Stimulated activated CD4-positive, alpha-beta T cell treated with anti-CD3 and anti-CD28 coated beads, TNF-alpha, amount 100 ng/mL, for 48 hours (primary cell): ENCODE results near the gene ERC1.
"Not testable (repeated sequence)": the region's sequence is repeated elsewhere in the genome, so short reads cannot be mapped to it uniquely, and the experiment has no call there.

Experiments
- DNase-seq, 3 donors: peaks; one replicate each; pipeline ENCODE4 v3.0.0-alpha.2; 2020; ENCODE audit warnings: low read depth in 3 of 3

The ERC1 gene

DNA sequence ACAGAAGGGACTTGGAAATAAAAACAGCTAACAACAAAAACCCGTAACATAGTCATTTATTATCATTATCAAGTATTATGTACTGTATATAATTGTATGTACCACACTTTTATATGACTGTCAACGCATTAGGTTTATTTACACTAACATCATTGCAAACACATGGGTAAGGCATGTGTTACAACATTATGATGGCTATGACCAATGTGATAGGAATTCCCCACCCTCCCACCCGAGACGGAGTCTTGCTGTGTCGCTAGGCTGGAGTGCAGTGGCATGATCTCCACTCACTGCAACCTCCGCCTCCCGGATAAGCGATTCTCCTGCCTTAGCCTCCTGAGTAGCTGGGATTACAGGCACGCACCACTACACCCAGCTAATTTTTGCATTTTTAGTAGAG, 82.6 kb downstream of the ERC1 start:
- no peak for DNase-seq

GRCh38 chr12:1077036-1077803, 86.2 kb downstream of the ERC1 start:
- DNase-seq: no peak

DNA sequence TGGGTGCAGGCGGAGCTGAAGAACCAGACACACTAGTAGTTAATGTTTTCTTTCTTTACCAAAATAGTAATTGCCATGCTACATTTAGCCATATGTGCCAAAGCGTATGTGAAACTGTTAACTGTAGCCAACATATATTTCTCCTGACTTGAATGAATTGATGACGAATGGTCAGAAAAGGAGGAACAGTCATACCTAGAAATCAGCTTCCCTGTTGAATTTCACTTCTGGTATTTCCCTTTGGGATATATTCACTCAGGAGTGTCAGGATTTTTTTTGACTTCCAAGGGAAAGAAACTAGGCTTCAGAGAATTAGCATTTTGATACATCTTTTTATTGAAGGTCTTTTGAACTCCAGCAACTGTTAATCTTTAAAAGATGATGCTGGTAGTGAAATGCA, 87.0 kb downstream of the ERC1 start:
- no peak for DNase-seq

DNA sequence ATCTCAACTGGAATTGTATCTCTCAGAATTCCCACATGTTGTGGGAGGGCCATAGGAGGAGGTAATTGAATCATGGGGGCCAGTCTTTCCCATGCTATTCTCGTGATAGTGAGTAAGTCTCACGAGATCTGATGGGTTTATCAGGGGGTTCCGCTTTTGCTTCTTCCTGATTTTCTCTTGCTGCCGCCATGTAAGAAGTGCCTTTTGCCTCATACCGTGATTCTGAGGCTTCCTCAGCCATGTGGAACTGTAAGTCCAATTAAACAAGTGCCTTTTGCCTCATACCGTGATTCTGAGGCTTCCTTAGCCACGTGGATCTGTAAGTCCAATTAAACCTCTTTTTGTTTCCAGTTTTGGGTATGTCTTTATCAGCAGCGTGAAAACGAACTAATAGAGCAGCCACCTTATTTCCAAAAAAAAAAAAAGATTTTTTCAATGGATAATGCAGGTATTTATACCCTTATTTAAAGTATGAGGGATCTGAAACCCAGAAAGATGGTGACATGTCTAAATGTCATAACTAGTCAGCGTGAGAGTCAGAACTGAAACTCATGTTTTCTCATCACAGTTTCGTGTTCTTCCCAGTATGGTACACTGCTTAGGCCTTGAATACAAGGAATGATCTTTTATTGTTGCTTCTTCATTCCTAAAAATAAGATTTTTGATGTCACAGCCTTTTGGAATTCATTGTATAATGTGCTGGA, 89.6 kb downstream of the ERC1 start:
- no peak for DNase-seq

DNA sequence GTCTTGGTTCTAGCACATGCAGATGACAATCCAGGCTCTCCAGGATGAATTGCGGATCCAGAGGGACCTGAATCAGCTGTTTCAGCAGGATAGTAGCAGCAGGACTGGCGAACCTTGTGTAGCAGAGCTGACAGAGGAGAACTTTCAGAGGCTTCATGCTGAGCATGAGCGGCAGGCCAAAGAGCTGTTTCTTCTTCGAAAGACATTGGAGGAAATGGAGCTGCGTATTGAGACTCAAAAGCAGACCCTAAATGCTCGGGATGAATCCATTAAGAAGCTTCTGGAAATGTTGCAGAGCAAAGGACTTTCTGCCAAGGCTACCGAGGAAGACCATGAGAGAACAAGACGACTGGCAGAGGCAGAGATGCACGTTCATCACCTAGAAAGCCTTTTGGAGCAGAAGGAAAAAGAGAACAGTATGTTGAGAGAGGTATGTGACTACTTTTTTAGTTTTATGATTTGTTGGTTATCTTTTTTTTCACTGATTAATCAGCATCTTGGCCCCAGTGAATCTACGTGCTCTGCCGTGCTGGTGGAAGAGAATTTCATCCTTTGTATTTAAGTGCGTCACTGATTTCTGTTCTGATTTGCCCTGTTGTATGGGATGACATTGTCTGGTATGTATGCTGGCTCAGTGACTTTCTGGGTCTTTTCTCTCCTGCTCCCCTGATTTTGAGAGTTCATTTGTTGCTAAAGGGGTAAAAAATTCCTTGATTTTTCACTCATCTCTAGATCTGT, 92.3 kb downstream of the ERC1 start:
- no peak for DNase-seq

GRCh38 chr12:1083889-1084262, 92.9 kb downstream of the ERC1 start:
- no peak for DNase-seq

GRCh38 chr12:1091350-1091749, 100.3 kb downstream of the ERC1 start:
- DNase-seq: no peak

GRCh38 chr12:1093166-1093751, 102.2 kb downstream of the ERC1 start:
- DNase-seq: peak in 1 of 3 donors; percentile 42

DNA sequence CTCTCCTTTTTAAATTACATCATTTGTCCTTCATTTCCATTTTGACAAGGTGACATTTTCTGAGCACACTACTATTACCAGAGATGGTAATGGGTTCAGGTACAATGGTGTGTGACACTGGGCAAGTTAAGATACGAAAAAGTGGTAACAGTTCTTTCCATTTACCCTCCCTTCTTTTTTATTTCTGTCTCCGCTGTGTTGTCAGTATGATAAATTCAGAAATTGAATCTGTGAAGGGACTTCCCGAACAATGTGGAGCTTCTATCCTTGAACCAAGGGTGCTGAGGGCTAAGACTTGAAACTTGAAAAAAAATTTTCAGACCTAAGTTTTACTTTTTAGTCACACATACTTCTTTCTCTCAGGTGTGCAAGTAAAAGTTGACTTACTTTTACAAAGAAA, 103.7 kb downstream of the ERC1 start:
- no peak for DNase-seq

DNA sequence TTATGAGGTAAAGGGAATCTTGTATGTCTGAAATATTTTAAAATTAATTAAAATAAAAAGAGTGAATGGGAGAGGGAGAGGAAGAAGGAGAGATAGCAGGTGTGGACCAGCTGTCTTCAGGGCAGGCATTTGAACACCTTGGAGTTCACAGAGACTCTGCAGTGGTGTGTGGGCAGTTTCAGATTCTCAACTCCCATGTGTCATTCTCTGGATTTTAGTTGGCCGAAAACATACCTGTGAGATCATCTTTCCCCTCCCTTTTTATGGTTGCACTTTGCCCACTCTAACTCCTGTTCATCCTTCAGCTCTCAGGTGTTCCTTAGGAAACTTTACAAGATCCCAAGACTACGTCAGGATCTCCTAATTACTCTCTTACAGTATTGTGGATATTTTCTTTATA, 108.1 kb downstream of the ERC1 start:
- DNase-seq: peak in 2 of 3 donors; percentile 24 to 37

DNA sequence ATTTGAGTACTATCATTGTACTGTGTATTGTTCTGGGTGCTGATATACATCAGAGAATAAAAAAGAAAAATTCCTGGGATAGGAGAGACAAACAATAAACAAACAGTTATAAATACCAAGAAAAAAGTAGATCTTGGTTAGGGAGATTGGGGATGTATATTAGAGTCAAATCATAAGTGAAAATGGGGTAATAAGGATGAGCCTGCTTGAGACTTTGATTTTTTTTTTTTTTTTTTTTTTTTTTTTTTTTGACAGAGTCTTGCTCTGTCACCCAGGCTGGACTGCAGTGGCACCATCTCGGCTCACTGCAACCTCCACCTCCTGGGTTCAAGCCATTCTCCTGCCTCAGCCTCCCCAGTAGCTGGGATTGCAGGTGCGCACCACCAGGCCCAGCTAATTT, 108.6 kb downstream of the ERC1 start:
- DNase-seq: not testable (repeated sequence)

DNA sequence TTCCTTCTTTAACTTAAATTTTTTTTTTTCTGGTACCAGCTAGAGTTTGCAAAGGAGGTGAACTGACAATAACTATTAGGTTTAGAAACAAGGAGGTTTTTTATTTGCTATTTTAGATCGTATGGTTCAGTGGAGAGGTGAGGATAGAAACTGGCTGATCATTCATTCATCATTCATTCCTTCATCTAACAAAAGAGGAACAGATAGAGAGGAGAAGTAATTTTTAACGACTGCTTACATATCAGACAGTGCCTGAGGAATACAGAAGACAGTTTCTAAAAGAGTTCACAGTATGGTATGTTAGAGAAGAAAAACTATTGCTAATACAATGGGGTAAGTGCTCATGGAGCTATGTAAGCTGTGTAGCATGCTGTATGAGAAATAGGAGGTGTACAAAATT, 111.1 kb downstream of the ERC1 start:
- no peak for DNase-seq

DNA sequence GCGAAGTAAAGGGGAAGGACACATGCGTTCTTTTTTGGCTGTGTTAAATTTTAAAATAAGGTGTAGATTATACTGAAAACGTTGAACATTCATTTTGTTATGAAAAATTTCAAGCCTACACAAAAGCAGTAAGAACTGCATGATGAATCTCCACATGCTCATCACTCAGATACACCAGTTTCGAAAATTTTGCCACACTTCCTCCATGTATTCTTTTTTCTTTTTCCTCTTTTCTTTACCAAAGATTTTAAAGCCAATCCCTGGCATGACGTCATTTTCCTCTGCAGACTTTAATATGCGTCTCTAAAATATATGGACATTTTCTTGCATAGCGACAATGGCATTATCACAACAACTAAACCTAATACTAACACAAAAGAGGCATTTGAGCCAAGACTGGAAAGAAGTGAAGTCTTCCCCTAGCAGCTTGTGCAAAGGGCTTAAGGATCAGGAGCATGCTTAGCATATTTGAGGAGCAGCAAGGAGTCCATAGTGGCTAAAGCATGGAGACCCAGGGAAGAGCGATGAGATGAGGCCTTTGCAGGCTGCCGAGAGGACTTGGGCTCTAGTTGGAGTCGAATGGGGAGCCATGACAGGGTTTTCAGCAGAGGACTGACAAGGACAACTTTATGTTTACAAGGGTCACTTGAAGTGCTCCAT, 111.9 kb downstream of the ERC1 start:
- no peak for DNase-seq

- DNase-seq: no peak
Measured at GRCh38 chr12:1103632-1104031, 112.6 kb downstream of the ERC1 start.

- no peak for DNase-seq
Measured at GRCh38 chr12:1104088-1104800, 113.2 kb downstream of the ERC1 start.

DNA sequence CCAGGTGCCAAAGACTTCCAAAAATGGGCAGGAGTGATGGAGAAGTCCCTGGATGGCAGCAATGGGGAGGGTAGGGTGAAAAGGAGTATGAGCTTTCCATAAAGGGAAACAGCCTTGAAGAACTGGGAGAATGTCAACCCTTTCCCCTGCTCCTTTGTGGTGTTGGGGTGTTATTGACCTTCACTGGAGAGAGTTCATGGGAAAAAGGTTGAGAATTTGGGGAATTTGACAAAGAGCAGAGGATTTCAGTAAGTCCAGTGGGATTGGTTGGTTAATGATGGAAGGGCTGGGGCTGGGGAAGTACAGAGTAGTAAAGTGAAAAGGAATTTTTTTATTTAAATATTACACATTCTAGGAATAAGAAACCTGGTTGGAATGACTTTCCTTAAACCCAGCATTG, 116.6 kb downstream of the ERC1 start:
- no peak for DNase-seq

GRCh38 chr12:1108276-1108675, 117.3 kb downstream of the ERC1 start:
- DNase-seq: no peak

DNA sequence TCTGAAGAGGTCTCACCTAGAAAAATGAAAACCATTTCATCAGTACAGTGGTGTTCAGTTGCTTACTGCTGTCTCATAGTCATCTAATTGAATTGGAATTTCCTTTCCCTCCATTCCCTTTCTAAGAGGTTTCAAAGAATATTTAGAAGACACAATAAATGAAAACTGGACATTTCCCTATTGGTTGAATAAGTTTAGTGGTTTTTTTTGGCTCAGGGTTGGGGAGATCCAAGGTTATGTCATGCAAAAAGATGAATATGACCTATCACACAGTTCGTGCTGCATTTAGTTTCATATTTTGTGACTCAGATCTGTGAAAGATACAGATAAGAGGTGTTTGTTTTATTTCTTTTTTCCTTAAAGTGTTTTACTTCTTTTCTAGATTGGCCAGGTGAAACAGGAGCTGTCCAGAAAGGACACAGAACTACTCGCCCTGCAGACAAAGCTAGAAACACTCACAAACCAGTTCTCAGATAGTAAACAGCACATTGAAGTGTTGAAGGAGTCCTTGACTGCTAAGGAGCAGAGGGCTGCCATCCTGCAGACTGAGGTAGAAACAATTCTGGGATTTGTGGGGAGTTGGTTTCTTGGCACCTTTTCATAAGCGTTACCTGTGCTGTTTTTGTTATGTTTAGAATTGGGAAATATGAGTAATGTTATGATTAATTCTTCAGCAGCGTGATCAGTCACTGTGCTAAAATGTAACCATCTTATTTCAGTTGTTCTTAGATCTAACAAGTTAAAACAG, 124.6 kb downstream of the ERC1 start:
- DNase-seq: no peak

DNA sequence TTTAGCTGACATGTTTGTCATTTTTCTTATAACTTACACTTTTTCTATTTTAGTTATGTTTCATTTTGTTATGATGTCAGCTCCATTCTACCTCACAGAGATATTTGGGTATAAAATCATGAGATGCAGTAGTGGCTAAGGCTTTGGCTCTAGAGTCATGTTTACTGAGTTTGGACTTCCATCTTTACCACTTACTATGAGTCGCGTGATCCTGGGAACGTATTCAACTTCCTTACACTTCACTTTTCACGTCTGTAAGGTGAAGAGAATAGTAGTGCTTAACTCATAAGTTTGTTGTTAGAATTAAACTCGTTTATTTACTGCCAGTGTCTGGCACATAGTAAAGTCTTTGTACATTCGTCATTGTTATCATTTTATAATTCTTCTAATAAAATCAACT, 126.3 kb downstream of the ERC1 start:
- no peak for DNase-seq

- DNase-seq: peak; percentile 38 to 53 (median 43)
Measured at GRCh38 chr12:1117970-1118563, 127.0 kb downstream of the ERC1 start.
